COLO668 (cell line): ENCODE data around the gene ZNF548.
"Not testable (repeated sequence)": the region's sequence is repeated elsewhere in the genome, so short reads cannot be mapped to it uniquely, and the experiment has no call there.

Source experiments
- DNase-seq: peaks from one replicate; lab custom pipeline; 2025; ENCODE audit not compliant: unreplicated experiment; lab: John Stamatoyannopoulos, UW

Gene ZNF548

DNA sequence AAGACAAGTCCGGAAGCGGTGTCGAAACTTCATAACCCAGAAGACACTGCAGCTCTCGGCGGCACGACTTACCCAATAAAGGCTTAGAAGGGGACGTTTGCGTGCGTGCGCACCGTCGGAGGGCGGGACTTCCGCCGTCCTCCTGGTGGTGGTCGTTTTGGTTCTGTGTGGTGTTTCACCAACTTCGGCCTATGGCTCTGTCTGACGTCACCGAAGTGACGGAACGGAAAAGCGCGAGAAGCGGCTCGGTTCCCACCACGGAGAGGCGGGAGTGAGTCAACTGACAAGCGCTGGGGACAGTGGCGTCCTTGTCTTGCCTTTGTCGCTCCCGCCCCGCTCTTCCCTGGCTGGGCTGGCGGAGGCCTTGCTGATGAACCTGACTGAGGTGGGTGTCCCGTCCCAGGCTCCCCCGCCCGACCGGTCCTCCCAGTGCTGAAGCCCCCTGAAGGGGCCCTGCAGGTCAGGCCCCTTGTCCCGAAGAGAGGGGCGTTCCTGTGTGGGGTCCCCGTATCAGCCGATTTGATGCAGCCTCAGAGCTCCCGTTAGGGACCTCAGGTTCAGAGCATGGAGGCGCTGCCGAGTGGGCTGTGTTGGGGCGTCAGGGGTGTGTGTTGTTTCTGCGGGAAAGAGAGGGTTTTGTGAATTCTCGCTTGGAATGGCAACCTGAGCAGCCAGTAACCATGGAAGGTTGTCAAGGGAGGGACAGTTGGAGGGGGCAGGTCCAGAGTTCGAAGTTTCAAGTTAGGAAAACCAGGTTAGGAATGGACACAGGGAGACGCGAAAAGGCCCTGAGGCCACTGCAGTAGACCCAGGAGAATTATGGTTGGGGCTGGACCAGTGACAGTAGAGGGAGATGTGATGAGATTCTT is at the start of gene ZNF548:
ZNF548 (plus strand) TSS at position 125 of the 869 bp plus-strand sequence; CDS start at position 371, 246 bp downstream.
- DNase-seq: peak; percentile 94

GRCh38 chr19:57342582-57342981 is 47.1 kb upstream of the ZNF548 start:
- DNase-seq: no peak

DNA sequence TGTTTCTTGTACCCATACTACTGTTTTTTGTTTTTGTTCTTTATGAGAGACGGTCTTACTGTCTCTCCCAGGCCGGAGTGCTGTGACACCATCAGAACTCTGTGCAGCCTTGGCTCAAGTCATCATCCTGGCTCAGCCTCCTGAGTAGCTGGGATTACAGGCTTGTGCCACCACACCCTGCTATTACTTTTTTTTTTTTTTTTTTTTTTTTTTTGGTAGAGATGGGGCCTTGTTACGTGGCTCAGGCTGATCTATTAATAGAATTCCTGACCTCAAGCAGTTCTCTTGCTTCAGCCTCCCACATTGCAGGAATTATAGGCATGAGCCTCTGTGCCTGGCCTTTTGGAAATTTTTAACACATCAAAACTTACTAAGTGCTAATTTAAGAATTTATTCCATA is 41.5 kb upstream of the ZNF548 start:
- DNase-seq: no peak

DNA sequence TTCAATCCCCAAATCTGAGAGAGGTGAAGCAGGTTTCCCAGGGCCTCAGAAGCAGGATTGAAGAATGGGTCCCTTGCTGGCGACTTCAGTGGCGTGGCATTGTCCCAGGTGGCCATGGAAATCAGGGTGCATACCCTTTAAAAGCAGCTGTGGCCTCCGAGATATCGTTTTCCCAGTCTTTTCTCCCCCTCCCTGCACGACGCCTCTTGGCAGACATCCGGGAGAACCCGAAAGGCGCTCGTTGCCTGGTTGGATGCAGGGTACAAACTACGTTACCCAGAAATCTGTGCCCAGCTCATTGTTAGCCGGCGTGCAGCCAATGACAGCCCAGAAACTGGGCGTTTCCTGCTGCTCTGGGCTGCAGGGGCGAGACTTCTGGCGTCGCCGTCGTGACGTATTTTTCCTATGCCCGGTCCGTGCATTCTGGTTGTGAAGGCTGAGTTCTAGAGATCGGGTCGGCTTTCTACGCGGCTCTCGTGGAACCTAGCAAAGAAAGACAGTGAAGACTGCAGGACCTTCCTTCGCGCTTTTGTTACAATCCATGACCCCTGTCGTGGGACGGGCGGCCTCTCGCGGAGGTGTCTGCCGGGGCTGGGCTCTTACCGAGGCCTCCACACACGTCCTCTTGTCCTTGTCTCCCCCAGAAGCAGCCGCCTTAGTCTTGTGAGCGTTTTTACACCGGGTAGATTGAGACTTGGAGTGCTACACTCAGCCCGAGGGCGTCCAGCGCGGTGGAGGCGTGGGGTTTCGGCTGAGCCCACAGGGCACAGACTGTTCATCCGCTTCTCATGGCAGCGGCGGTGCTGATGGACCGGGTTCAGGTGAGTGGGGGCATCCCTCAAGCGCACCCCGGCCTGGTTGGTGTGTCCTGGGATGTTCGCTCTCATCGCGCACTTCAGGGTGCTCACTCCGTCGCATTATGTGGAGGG is 38.5 kb upstream of the ZNF548 start, which contains the start of gene ZNF304:
ZNF304 (plus strand) TSS at position 395 of the 929 bp plus-strand sequence; CDS start at position 789, 394 bp downstream.
- DNase-seq: peak; percentile 90

- no peak for DNase-seq
These were observed 37.8 kb upstream of the ZNF548 start for GRCh38 chr19:57351867-57352266.

- DNase-seq: no peak
These were observed 33.7 kb upstream of the ZNF548 start for GRCh38 chr19:57355916-57356315.

GRCh38 chr19:57357406-57357805 is 32.2 kb upstream of the ZNF548 start:
- no peak for DNase-seq

- no peak for DNase-seq
These were observed 30.4 kb upstream of the ZNF548 start for GRCh38 chr19:57359300-57359699.

DNA sequence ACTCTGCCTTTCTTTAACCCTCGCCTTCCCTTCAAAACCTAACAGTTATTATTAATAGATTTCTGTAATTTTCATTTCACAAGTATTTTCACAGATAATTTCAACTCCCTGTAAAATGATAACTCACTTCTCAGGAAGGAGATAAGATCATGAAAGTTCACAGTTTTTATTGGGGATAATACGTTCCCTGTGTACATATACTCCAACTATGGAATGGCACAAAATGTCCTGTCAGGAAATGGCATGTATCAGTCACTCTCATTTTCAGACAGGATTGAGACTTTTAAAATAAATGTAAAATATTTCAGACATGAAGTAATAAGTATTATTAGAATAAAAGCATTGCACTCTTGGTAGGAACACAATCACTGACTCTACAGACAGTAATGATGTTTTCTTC is 27.2 kb upstream of the ZNF548 start:
- DNase-seq: no peak

DNA sequence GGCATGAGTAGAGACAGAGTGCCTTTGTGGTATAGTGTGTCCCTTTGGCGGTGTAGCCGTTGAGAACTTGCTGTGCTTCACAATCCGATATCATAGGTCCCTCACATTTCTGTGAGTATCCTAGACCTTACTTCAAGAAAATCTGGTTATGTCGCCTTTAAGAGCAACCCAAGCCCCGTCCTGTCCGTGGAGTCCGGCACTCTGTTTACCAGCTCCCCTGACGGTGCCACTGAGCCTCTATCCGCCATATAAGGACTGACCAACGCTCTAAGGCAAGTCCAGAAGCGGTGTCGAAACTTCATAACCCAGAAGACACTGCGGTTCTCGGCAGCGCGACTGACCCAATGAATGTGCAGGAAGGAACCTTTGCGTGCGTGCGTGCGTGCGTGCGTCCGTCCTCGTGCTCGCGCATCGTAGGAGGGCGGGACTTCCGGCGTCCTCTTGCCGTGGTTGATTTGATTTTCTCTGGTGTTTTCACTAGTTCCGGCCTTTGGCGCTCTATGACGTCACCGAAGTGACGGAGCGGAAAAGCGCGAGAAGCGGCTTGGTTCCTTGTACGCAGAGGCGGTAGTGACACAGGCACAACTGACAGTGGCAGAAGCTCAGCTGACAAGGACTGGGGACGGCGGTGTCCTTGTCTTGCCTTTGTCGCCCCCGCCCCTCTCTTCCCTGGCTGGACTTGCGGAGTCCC is 26.5 kb upstream of the ZNF548 start, which contains the start of the genes TRAPPC2B and ZNF547:
TRAPPC2B (plus strand) TSS at position 555 of the 691 bp plus-strand sequence. CDS start 1,283 bp downstream, outside the sequence.
ZNF547 (plus strand) TSS at position 555 of the 691 bp plus-strand sequence. CDS start 5,005 bp downstream, outside the sequence.
- DNase-seq: peak; percentile 98

DNA sequence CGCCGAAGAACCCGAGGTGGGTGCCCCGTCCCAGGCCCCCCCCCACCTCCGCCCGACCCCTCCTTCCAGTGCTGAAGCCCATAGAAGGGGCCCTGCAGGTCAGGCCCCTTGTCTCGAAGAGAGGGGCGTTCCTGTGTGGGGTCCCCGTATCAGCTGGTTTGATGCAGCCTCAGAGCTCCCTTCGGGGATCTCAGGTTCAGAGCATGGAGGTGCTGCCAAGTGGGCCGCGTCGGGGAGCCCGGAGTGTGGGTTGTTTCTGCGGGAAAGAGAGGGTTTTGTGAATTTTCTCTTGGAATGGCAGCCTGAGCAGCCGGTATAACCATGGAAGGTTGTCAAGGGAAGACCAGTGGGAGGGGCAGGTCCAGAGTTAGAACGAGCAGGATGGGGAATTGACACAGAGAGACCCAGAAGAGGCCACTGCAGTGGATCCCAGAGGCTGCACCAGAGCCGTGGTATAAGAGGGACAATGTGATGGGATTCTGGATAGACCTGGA is 25.9 kb upstream of the ZNF548 start:
- peak; percentile 8 for DNase-seq

DNA sequence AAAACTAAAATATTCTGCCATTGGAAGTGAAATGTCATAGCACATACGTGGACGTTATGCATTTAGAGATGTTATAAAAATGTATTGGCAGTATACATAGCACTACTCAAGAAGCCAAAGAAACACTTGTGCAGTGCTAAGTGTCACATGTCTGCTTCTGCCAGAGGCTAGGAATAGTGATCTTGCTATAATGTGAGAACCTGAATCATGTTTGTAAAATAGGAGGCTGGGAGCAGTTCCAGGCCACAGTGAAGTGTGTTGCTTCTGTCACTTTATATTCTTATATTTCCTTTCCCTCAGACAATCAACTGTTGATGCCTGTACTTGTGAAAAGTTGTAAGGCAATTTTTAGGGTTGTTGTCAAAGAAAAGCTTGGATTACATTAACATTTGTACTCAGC is 22.9 kb upstream of the ZNF548 start:
- DNase-seq: no peak

GRCh38 chr19:57374179-57374578 is 15.5 kb upstream of the ZNF548 start:
- DNase-seq: no peak

DNA sequence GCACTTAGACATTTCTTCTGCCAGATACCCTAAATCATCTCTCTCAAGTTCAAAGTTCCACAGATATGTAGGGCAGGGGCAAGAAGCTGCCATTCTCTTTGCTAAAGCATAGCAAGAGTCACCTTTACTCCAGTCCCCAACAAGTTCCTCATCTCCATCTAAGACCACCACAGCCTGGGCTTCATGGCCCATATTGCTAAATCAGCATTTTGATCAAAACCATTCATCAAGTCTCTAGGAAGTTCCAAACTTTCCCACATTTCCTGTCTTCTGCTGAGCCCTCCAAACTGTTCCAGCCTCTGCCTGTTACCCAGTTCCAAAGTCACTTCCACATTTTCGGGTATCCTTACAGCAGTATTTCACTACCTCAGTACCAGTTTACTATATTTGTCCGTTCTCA is 15.0 kb upstream of the ZNF548 start:
- DNase-seq: not testable (repeated sequence)

DNA sequence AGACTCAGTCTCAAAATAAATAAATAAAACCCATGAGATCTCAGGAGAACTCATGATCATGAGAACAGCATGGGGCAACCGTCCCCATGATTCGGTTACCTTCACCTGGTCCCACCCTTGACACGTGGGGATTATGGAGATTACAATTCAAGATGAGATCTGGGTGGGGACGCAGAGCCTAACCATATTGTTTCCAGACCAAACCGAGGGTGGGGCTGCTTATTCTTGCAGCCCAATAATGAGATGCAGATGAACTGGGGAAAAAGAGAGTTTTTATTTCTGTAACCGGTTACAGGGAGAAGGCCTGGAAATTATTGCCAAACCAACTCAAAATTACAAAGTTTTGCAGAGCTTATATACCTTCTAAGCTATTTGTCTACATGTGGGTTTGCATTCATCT is 13.5 kb upstream of the ZNF548 start:
- no peak for DNase-seq

- DNase-seq: no peak
These were observed 12.0 kb upstream of the ZNF548 start for GRCh38 chr19:57377498-57378146.

DNA sequence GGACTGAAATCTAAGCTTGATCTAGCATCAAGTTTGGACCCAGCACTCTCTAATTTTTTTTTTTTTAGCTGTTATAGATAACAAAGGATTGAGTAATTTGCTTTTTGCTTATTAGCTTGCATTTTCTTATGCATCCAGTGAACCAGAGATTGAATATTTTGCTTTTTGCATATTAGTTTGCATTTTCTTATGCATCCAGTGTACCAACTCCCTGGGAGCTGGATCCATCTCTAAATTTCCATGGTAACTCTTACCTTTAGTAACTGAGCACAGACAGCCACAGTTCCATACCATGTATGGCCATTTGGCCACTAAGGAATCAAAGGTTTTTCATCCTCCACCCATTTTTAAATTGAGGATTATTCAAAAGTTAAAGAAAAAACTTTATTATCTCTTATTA is 8.7 kb upstream of the ZNF548 start:
- DNase-seq: no peak

- no peak for DNase-seq
These were observed 6.7 kb upstream of the ZNF548 start for GRCh38 chr19:57382806-57383488.

- DNase-seq: no peak
These were observed 392 bp upstream of the ZNF548 start for GRCh38 chr19:57389194-57389729.
